Liver (tissue), 9 donors: Measurements from ENCODE around the gene RAB3IP. TPM values are rescaled to one million over a fixed set of nuclear protein-coding genes. Genes with fewer than 3 reads are reported as not detected.

Experiments
- DNase-seq: peaks from one replicate; pipeline ENCODE4 v3.0.0-alpha.2; 2017; ENCODE audit warnings: low spot score
- H3K27ac ChIP-seq, 2 donors: one replicate each; pipeline ENCODE4 v1.7.0; 2013; ENCODE audit warnings: inconsistent platforms in 2 of 2, low read length in 2 of 2, control low read depth in 1 of 2, low read depth in 1 of 2, mild to moderate bottlenecking in 1 of 2
- H3K27me3 ChIP-seq, 4 donors: one replicate each; pipeline versions ENCODE4 v1.6.1 to v1.7.0; 2013; ENCODE audit warnings: low read length in 3 of 4, inconsistent platforms in 1 of 4, mild to moderate bottlenecking in 1 of 4, moderate library complexity in 1 of 4; ENCODE audit not compliant: control insufficient read depth in 4 of 4, insufficient read depth in 4 of 4
- H3K36me3 ChIP-seq, 4 donors: one replicate each; pipeline versions ENCODE4 v1.6.1 to v1.7.0; 2013; ENCODE audit warnings: low read length in 3 of 4, mild to moderate bottlenecking in 3 of 4, low read depth in 1 of 4, moderate library complexity in 1 of 4; ENCODE audit not compliant: control insufficient read depth in 4 of 4, insufficient read depth in 3 of 4
- H3K4me1 ChIP-seq, 4 donors: one replicate each; pipeline versions ENCODE4 v1.6.1 to v1.7.0; 2013; ENCODE audit warnings: low read length in 3 of 4, mild to moderate bottlenecking in 3 of 4, moderate library complexity in 1 of 4; ENCODE audit not compliant: control insufficient read depth in 4 of 4, insufficient read depth in 4 of 4
- H3K4me3 ChIP-seq, 3 donors: one replicate each; pipeline versions ENCODE4 v1.6.1 to v1.7.0; 2013; ENCODE audit warnings: low read length in 3 of 3, control low read depth in 1 of 3, low read depth in 1 of 3, mild to moderate bottlenecking in 1 of 3
- H3K9ac ChIP-seq, 2 donors: one replicate each; pipeline ENCODE4 v1.7.0; 2013; ENCODE audit warnings: low read length in 2 of 2, mild to moderate bottlenecking in 2 of 2, moderate library complexity in 2 of 2, control low read depth in 1 of 2, low read depth in 1 of 2
- H3K9me3 ChIP-seq, 4 donors: one replicate each; pipeline versions ENCODE4 v1.6.1 to v1.7.0; 2013; ENCODE audit warnings: low read length in 3 of 4; ENCODE audit not compliant: control insufficient read depth in 4 of 4
- EGR1 ChIP-seq, 2 donors: IDR thresholded peaks; 2 replicates each; pipeline ENCODE4 v1.6.1; 2016 to 2018; ENCODE audit warnings: antibody characterized with exemption in 2 of 2, low read depth in 2 of 2
- FOXA1 ChIP-seq: IDR thresholded peaks from 2 replicates; pipeline ENCODE4 v1.6.1; 2016; ENCODE audit warnings: antibody characterized with exemption
- FOXA2 ChIP-seq: IDR thresholded peaks from 2 replicates; pipeline ENCODE4 v1.6.1; 2016; ENCODE audit warnings: antibody characterized with exemption
- HNF4A ChIP-seq, 2 donors: conservative IDR thresholded peaks; 2 replicates each; pipeline ENCODE4 v1.6.1; 2016; ENCODE audit warnings: antibody characterized with exemption in 2 of 2, mild to moderate bottlenecking in 2 of 2
- HNF4G ChIP-seq: IDR thresholded peaks from 2 replicates; pipeline ENCODE4 v1.6.1; 2016; ENCODE audit warnings: antibody characterized with exemption
- JUND ChIP-seq, 2 donors: IDR thresholded peaks; 2 replicates each; pipeline ENCODE4 v1.6.1; 2016; ENCODE audit warnings: antibody characterized with exemption in 2 of 2
- NR2F2 ChIP-seq: IDR thresholded peaks from 2 replicates; pipeline ENCODE4 v1.6.1; 2016; ENCODE audit warnings: antibody characterized with exemption
- REST ChIP-seq: IDR thresholded peaks from 2 replicates; pipeline ENCODE4 v1.6.1; 2016; ENCODE audit warnings: antibody characterized with exemption, mild to moderate bottlenecking
- RXRA ChIP-seq, 2 donors: IDR thresholded peaks; 2 replicates each; pipeline ENCODE4 v1.6.1; 2017 to 2018; ENCODE audit warnings: antibody characterized with exemption in 2 of 2, mild to moderate bottlenecking in 1 of 2
- TAF1 ChIP-seq: conservative IDR thresholded peaks from 2 replicates; pipeline ENCODE4 v1.6.1; 2016; ENCODE audit warnings: antibody characterized with exemption, mild to moderate bottlenecking
- ZBTB33 ChIP-seq: IDR thresholded peaks from 2 replicates; pipeline ENCODE4 v1.6.1; 2016; ENCODE audit warnings: antibody characterized with exemption
- WGBS: extraction: QIAGEN DNeasy Blood & Tissue Kit; methylation state at CpG from one replicate; pipeline ENCODE4 v1.1.7; 2013; 5-methylcytosine and 5-hydroxymethylcytosine counted together
- polyA plus RNA-seq, 2 donors: library from polyadenylated mRNA; stranded (reverse) in 1 of 2; unstranded in 1 of 2; fragments of 200-250 nt in 1 of 2; fragments of >200 nt in 1 of 2; fragmentation: Nextera tagmentation in 1 of 2; extraction: Ambion mirVana in 1 of 2; gene quantifications; one replicate each; pipeline versions ENCODE4 v1.2.1 to v1.2.3, GENCODE V29; 2013 to 2015
- total RNA-seq, 2 donors: library from RNA; depleted of rRNA; stranded (reverse); fragments of >200 nt; gene quantifications; one replicate each; pipeline ENCODE4 v1.2.3, GENCODE V29; 2014
- TF ChIP-seq, protein P1 (sequence below): fragments of 150-350 bp; IDR thresholded peaks from 2 replicates; pipeline ENCODE4 v1.5.1; 2017; ENCODE audit warnings: improper control_type of control experiment, low read depth, low read length; ENCODE audit not compliant: missing input control
- donor health status: healthy.
- donor health status: healthy.
- donor health status: healthy.
- donor health status: healthy.
- donor health status: healthy.

The RAB3IP gene
- total and polyA plus RNA-seq, 4 donors = 5.7 to 35.3 (median 14.3) TPM

GRCh38 chr12:69834576-69834975, 95.9 kb downstream of the RAB3IP start:
- H3K9me3 ChIP-seq = no peaks in the 10 kb centered on the region
- no peak for TF ChIP-seq HNF4G
- no peak for TF ChIP-seq NR2F2
- no peak for TF ChIP-seq FOXA2
- no peak for TF ChIP-seq EGR1 (IDR thresholded peaks at IDR 0.05; ENCODE audit: low read depth in 2 of 2)
- TF ChIP-seq ZBTB33 = no peak
- TF ChIP-seq HNF4A (conservative IDR thresholded peaks at IDR 0.05) = no peak

DNA sequence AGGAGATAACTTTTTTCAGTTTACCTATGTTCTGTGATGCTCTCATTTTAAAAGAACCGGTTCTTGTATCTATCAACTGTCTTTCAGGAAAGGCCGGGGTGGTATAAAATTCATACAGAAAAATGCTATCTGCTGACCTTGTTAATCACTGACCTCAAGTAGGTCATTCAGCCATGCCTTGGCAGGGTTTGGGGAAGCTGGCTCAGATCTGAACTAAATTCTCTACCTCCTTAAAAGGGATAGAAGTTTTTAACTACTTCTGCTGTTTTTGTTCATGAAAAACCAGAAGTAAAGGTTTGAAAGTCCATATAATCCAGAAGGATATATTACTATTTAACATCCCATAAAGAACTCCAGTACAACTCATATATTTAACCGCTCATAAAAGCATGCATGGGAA, 96.4 kb downstream of the RAB3IP start:
- no peaks in the 10 kb centered on the region for H3K27me3 ChIP-seq
- no peak for DNase-seq
- H3K9me3 ChIP-seq = no peaks in the 10 kb centered on the region
- H3K9ac ChIP-seq = no peak overlapping the region
- TF ChIP-seq TAF1 (no peak), JUND (IDR thresholded peaks at IDR 0.05) (no peak), FOXA2 (no peak), NR2F2 (no peak), REST (no peak), FOXA1 (no peak), RXRA (IDR thresholded peaks at IDR 0.05) (no peak), HNF4G (no peak), HNF4A (conservative IDR thresholded peaks at IDR 0.05) (no peak), EGR1 (IDR thresholded peaks at IDR 0.05; ENCODE audit: low read depth in 2 of 2) (no peak), ZBTB33 (no peak)
- TF ChIP-seq, protein P1, sequence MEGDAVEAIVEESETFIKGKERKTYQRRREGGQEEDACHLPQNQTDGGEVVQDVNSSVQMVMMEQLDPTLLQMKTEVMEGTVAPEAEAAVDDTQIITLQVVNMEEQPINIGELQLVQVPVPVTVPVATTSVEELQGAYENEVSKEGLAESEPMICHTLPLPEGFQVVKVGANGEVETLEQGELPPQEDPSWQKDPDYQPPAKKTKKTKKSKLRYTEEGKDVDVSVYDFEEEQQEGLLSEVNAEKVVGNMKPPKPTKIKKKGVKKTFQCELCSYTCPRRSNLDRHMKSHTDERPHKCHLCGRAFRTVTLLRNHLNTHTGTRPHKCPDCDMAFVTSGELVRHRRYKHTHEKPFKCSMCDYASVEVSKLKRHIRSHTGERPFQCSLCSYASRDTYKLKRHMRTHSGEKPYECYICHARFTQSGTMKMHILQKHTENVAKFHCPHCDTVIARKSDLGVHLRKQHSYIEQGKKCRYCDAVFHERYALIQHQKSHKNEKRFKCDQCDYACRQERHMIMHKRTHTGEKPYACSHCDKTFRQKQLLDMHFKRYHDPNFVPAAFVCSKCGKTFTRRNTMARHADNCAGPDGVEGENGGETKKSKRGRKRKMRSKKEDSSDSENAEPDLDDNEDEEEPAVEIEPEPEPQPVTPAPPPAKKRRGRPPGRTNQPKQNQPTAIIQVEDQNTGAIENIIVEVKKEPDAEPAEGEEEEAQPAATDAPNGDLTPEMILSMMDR = no peak
- H3K4me1 ChIP-seq = peaks cover 0 to 5% (median 3%) of the 10 kb centered on the region in 4 donors
- H3K36me3 ChIP-seq = no peaks in the 10 kb centered on the region
- WGBS = 74% methylated on average over 3 of the region's 3 CpGs
- H3K4me3 ChIP-seq = no peak overlapping the region
- no peak overlapping the region for H3K27ac ChIP-seq

More at GRCh38 chr12:69834576-69834975, 95.9 kb downstream of the RAB3IP start:
- Histone ChIP-seq H3K4me3 (no peak overlapping the region), H3K36me3 (no peaks in the 10 kb centered on the region), H3K9ac (no peak overlapping the region), H3K4me1 (peaks cover 0 to 5% (median 3%) of the 10 kb centered on the region in 4 donors), H3K27me3 (no peaks in the 10 kb centered on the region), H3K27ac (no peak overlapping the region)
- no peak for DNase-seq
